Esophagus muscularis mucosa (tissue), 4 donors: Measurements from ENCODE around the gene IL17B. TPM values are rescaled to one million over a fixed set of nuclear protein-coding genes. Genes with fewer than 3 reads are reported as not detected.

ENCODE experiments used
- DNase-seq: peaks from one replicate; pipeline ENCODE4 v3.0.0-alpha.2; 2017; ENCODE audit errors: extremely low spot score
- H3K27ac ChIP-seq, 4 donors: fragments of 200-600 bp; sonication (generic); replicated peaks in 1 of 4; 1 replicate in 3 of 4; 2 replicates in 1 of 4; pipeline ENCODE4 v1.5.1; 2016 to 2019; ENCODE audit warnings: mild to moderate bottlenecking in 1 of 4
- H3K27me3 ChIP-seq, 4 donors: fragments of 200-600 bp; sonication (generic); one replicate each; pipeline versions ENCODE4 v1.5.1 to v1.6.0; 2016 to 2019
- H3K36me3 ChIP-seq, 4 donors: fragments of 200-600 bp; sonication (generic); one replicate each; pipeline ENCODE4 v1.5.1; 2016 to 2019
- H3K4me1 ChIP-seq, 4 donors: fragments of 200-600 bp; sonication (generic); one replicate each; pipeline ENCODE4 v1.5.1; 2016 to 2019
- H3K4me3 ChIP-seq, 4 donors: fragments of 200-600 bp; sonication (generic); 1 replicate in 2 of 4; 2 replicates in 2 of 4; pipeline ENCODE4 v1.5.1; 2016 to 2019; ENCODE audit warnings: mild to moderate bottlenecking in 4 of 4, moderate library complexity in 1 of 4
- H3K9me3 ChIP-seq, 4 donors: fragments of 200-600 bp; sonication (generic); 1 replicate in 3 of 4; 2 replicates in 1 of 4; pipeline ENCODE4 v1.5.1; 2016 to 2019
- EP300 ChIP-seq: sonication (generic); formaldehyde crosslinking; IDR thresholded peaks from one replicate; pipeline ENCODE4 v1.6.1; 2017; ENCODE audit warnings: antibody characterized with exemption
- POLR2A ChIP-seq: fragments of 450-650 bp; IDR thresholded peaks from one replicate; pipeline ENCODE4 v1.6.1; 2017; ENCODE audit warnings: antibody characterized with exemption, moderate library complexity, mild to moderate bottlenecking, low read depth
- POLR2AphosphoS5 ChIP-seq, 2 donors: sonication (generic); formaldehyde crosslinking; IDR thresholded peaks; one replicate each; pipeline ENCODE4 v1.6.1; 2017; ENCODE audit warnings: antibody characterized with exemption in 2 of 2
- WGBS: methylation state at CpG from one replicate; pipeline ENCODE4 v1.1.5; 2018; 5-methylcytosine and 5-hydroxymethylcytosine counted together
- intact Hi-C: fragments of 100-400 bp; cut with DNase I; formaldehyde crosslinking; loops from one replicate; pipeline ENCODE4 v1.15.1; 2023
- total RNA-seq, 4 donors: library from RNA; depleted of rRNA; stranded (reverse); fragments of >200 nt; gene quantifications; one replicate each; pipeline versions ENCODE4 v1.1.0 to v1.2.1, GENCODE V29; 2016
- TF ChIP-seq, protein P1 (sequence below), 3 experiments: fragments of 200-600 bp in 2 of 3; fragments of 450-650 bp in 1 of 3; sonication (generic) in 2 of 3; IDR thresholded peaks; one replicate each; pipeline ENCODE4 v1.5.1; 2017 to 2019; ENCODE audit warnings: antibody characterized with exemption in 3 of 3, mild to moderate bottlenecking in 2 of 3, moderate library complexity in 1 of 3

The IL17B gene
- total RNA-seq, 4 donors from 2014 or later, result 2.5 to 20.3 (median 8.0) TPM

DNA sequence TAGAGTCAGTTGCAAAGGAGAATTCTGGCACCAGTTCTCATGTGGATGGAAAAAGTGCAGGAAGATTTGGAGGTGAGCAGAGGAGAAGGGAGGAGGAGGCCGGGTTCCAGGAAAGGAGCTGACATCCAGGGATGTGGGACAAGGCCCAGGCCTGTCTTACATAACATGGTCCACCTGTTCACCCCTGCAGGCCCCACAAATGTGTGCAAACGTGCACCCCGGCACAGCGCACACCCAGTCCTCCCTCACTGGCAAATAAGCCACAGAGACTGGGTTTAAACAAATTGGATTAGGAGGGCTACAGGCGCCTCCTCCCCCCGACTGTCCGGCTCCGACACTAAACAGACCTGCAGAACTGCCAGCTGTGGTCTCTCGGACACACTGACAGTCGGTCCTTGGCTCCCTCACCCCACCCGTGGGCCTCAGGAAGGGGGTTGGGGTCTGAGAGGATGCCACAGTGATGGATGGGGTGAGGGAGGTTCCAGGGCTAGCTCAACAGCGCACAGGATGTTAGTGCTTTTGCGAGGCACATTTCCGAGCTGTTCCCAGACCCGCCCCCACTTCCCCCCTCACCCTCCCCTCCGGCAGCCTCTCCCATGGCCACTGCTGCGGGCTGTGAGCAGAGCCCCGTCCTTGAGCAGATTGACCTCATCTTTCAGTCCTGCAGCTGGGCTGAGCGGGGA, 43.4 kb upstream of the IL17B start:
- WGBS, result 4% methylated on average over 8 of the region's 19 CpGs
- TF ChIP-seq POLR2A, result no peak
- TF ChIP-seq POLR2AphosphoS5 (IDR thresholded peaks at IDR 0.05), result peak in 1 of 2 donors; percentile 80
- TF ChIP-seq, protein P1, sequence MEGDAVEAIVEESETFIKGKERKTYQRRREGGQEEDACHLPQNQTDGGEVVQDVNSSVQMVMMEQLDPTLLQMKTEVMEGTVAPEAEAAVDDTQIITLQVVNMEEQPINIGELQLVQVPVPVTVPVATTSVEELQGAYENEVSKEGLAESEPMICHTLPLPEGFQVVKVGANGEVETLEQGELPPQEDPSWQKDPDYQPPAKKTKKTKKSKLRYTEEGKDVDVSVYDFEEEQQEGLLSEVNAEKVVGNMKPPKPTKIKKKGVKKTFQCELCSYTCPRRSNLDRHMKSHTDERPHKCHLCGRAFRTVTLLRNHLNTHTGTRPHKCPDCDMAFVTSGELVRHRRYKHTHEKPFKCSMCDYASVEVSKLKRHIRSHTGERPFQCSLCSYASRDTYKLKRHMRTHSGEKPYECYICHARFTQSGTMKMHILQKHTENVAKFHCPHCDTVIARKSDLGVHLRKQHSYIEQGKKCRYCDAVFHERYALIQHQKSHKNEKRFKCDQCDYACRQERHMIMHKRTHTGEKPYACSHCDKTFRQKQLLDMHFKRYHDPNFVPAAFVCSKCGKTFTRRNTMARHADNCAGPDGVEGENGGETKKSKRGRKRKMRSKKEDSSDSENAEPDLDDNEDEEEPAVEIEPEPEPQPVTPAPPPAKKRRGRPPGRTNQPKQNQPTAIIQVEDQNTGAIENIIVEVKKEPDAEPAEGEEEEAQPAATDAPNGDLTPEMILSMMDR (IDR thresholded peaks at IDR 0.05), result no peak
- no peak for TF ChIP-seq EP300
- intact Hi-C loops, result no loop called here
- Histone ChIP-seq H3K36me3 (peaks cover 18 to 100% (median 77%) of the 10 kb centered on the region in 4 donors), H3K27me3 (no peaks in the 10 kb centered on the region), H3K4me1 (peaks cover 72 to 99% (median 88%) of the 10 kb centered on the region in 4 donors), H3K27ac (peak overlapping the region; percentile 94 to 98 (median 96)), H3K4me3 (peak overlapping the region in 3 of 4 donors; percentile 10 to 67 (median 29)), H3K9me3 (no peaks in the 10 kb centered on the region)
- no peak for DNase-seq

DNA sequence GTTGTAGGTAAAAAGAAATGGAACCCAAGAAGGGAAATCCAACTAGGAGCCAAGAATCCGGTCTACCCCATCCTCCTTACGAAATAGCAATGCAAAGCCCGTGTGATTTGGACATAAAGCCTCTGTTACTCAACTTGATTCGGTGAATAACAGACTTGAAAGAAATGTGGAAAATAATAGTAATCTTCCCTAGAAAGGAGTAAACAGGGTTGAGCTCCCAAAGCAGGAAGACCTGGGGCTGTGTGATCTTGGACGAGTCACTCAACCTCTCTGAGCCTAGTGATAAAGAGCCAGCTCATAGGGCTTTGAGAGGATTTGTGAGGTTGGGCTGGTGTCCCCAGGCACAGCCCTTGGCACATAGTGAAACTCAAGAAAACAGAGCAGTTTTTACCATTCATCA, 42.7 kb upstream of the IL17B start:
- H3K4me1 ChIP-seq, result peaks cover 77 to 99% (median 94%) of the 10 kb centered on the region in 4 donors
- WGBS, result 23% methylated on average over 5 of the region's 5 CpGs

DNA sequence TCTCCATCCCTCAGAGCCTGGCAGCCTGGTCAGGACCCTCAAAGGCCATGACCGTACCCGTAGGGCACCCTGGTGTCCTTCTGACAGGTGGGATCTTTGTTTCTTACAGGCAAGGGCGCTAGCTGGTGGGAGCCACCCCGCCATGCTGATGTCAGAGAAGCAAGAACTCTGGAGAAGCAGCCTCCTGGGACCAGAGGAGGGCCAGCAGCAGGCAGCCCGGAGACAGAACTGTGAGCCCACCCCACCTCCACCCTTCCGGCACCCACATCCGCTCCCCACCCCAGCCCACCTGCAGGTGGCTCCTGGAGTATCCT, 42.2 kb upstream of the IL17B start:
- no peaks in the 10 kb centered on the region for H3K27me3 ChIP-seq
- H3K4me3 ChIP-seq, result peak overlapping the region in 3 of 4 donors; percentile 1 to 67 (median 10)
- TF ChIP-seq, protein P1 (IDR thresholded peaks at IDR 0.05), result no peak
- TF ChIP-seq POLR2AphosphoS5 (IDR thresholded peaks at IDR 0.05) (peak in 1 of 2 donors; percentile 70), EP300 (no peak), POLR2A (no peak)
- H3K36me3 ChIP-seq, result peaks cover 7 to 100% (median 72%) of the 10 kb centered on the region in 4 donors
- peaks cover 80 to 100% (median 98%) of the 10 kb centered on the region in 4 donors for H3K4me1 ChIP-seq
- no peaks in the 10 kb centered on the region for H3K9me3 ChIP-seq
- no peak for DNase-seq
- peak overlapping the region; percentile 94 to 98 (median 96) for H3K27ac ChIP-seq
- WGBS, result 49% methylated on average over 6 of the region's 7 CpGs
- intact Hi-C loops, result no loop called here

More for the DNA sequence above, 42.7 kb upstream of the IL17B start:
- H3K27ac ChIP-seq, result peak overlapping the region; percentile 94 to 98 (median 96)
- TF ChIP-seq, protein P1 (IDR thresholded peaks at IDR 0.05), result no peak
- TF ChIP-seq POLR2AphosphoS5 (IDR thresholded peaks at IDR 0.05) (peak in 1 of 2 donors; percentile 6), POLR2A (no peak)
- intact Hi-C loops, result no loop called here
- no peak for DNase-seq
- no peaks in the 10 kb centered on the region for H3K9me3 ChIP-seq
- no peaks in the 10 kb centered on the region for H3K27me3 ChIP-seq
- peaks cover 11 to 100% (median 73%) of the 10 kb centered on the region in 4 donors for H3K36me3 ChIP-seq
- H3K4me3 ChIP-seq, result peak overlapping the region in 3 of 4 donors; percentile 10 to 67 (median 29)

DNA sequence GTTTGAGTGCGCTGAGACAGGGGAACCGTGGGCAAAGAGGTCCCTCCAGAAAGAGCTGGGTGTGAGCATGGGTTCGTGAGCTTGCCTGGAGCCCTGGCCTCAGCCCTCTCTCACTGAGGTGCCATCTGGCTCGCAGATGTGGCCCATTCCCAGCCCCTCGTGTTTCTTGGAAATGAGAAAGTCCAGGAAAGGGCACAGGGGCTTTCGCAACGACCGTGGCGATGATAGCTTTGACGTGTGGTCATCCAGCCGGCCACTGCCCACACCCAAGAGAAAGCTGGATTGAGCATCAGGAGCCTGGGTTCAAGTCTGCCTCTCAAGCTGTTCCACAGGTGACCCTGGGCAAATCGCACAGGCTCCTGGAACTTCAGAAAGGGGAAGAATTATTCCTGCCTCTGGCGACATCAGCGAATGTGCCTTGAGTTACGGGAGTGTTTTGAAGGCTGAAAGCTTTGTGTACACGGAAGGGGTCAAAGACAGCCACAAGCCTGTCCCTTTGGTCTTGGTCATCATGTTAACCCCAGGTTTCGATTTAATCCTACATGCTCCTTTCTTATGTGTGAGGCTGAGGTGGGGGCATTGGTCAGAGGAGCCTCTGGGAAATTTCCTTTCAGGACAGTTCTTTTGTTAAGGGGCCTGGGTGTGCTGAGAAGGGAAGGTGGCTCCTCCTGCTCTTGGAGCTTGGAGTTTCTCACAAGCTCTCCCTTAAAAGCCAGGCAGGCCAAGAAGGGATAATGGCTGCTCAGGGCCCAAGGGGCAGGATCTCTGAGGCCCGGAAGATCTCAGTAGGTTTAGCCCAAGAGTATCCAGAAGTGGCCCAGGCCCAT, 41.7 kb upstream of the IL17B start:
- Histone ChIP-seq H3K27ac (peak overlapping the region; percentile 94 to 98 (median 96)), H3K27me3 (no peaks in the 10 kb centered on the region), H3K4me3 (peak overlapping the region; percentile 1 to 77 (median 68)), H3K9me3 (no peaks in the 10 kb centered on the region), H3K36me3 (peaks cover 5 to 100% (median 74%) of the 10 kb centered on the region in 4 donors), H3K4me1 (peaks cover 77 to 100% (median 99%) of the 10 kb centered on the region in 4 donors)
- DNase-seq, result no peak
- no peak for TF ChIP-seq EP300
- peak in 1 of 2 donors; percentile 66 for TF ChIP-seq POLR2AphosphoS5 (IDR thresholded peaks at IDR 0.05)
- intact Hi-C loops, result no loop called here
- 33% methylated on average over 17 of the region's 18 CpGs for WGBS
